GM12878 (cell line): ENCODE data around the gene LMAN2L. TPM values are rescaled to one million over a fixed set of nuclear protein-coding genes. Genes with fewer than 3 reads are reported as not detected.

Experiments
- ATAC-seq: fragments of 200-7000 bp; cut with Tn5 transposase; 3 replicates; pipeline ENCODE4 v1.9.1; 2020; ENCODE audit warnings: mild to moderate bottlenecking, moderate library complexity
- BruUV-seq: library from RNA; stranded (reverse); fragments of 400-500 nt; replicated peaks from 2 replicates; lab custom pipeline; 2021; lab: Mats Ljungman, UMichigan
- CTCF ChIA-PET: fragments of 300-600 bp; sonication (Branson Sonifier 250); formaldehyde crosslinking; extraction: SDS; loops from one replicate; lab custom pipeline; 2021; ENCODE audit warnings: inconsistent platforms; lab: Yijun Ruan, JAX
- POLR2A ChIA-PET: fragments of 350-600 bp; formaldehyde crosslinking; extraction: SDS; loops from one replicate; lab custom pipeline; 2021; ENCODE audit warnings: inconsistent platforms; lab: Charles Lee
- RAD21 ChIA-PET: fragments of 300-600 bp; sonication (Branson Sonifier 250); formaldehyde crosslinking; loops from one replicate; lab custom pipeline; 2023; ENCODE audit warnings: antibody characterized with exemption; ENCODE audit not compliant: unreplicated experiment; lab: Charles Lee
- SMC1A ChIA-PET: fragments of 300-600 bp; sonication (Branson Sonifier 250); formaldehyde crosslinking; loops from one replicate; lab custom pipeline; 2023; ENCODE audit not compliant: unreplicated experiment, uncharacterized antibody; lab: Charles Lee
- DNase-seq: peaks from one replicate; pipeline ENCODE4 v3.0.0-alpha.2; 2011; ENCODE audit warnings: low read depth, low spot score
- FAIRE-seq: peaks from 3 replicates; lab custom pipeline; 2011; peaks lifted over from hg19 to GRCh38; lab: Jason Lieb, UNC
- H2AFZ ChIP-seq: 2 replicates; pipeline ENCODE4 v1.6.0; 2011; ENCODE audit warnings: low read depth, low read length, control low read depth; ENCODE audit not compliant: control insufficient read depth
- H3K27ac ChIP-seq: 2 replicates; pipeline ENCODE4 v1.5.1; 2011; ENCODE audit warnings: control low read depth; ENCODE audit not compliant: control insufficient read depth, insufficient read depth
- H3K27me3 ChIP-seq, 2 experiments: replicated peaks in 1 of 2; 2 replicates each; pipeline versions ENCODE4 v1.6.0 to v1.6.1; 2011; ENCODE audit warnings: low read length in 1 of 2; ENCODE audit not compliant: control insufficient read depth in 2 of 2, insufficient read depth in 2 of 2
- H3K36me3 ChIP-seq, 2 experiments: 2 replicates each; pipeline ENCODE4 v1.5.1; 2011; ENCODE audit warnings: low read length in 1 of 2; ENCODE audit not compliant: control insufficient read depth in 2 of 2, insufficient read depth in 2 of 2
- H3K4me1 ChIP-seq: 2 replicates; pipeline ENCODE4 v1.6.1; 2011; ENCODE audit warnings: mild to moderate bottlenecking, low read length, moderate library complexity, mixed read lengths; ENCODE audit not compliant: control insufficient read depth, insufficient read depth
- H3K4me2 ChIP-seq: 2 replicates; pipeline ENCODE4 v1.6.0; 2011; ENCODE audit warnings: control low read depth; ENCODE audit not compliant: control insufficient read depth, insufficient read depth
- H3K4me3 ChIP-seq: fragments of 200-600 bp; sonication (generic); 2 replicates; pipeline ENCODE4 v1.5.1; 2016
- H3K79me2 ChIP-seq: 2 replicates; pipeline ENCODE4 v1.6.0; 2011; ENCODE audit warnings: low read length; ENCODE audit not compliant: control insufficient read depth, insufficient read depth
- H3K9ac ChIP-seq: 2 replicates; pipeline ENCODE4 v1.8.0; 2011; ENCODE audit warnings: low read length, control low read depth, mixed read lengths; ENCODE audit not compliant: control insufficient read depth, insufficient read depth
- H3K9me3 ChIP-seq: replicated peaks from 3 replicates; pipeline ENCODE4 v1.5.1; 2011; ENCODE audit warnings: mild to moderate bottlenecking, low read length; ENCODE audit not compliant: control insufficient read depth, insufficient read depth
- H4K20me1 ChIP-seq: 2 replicates; pipeline ENCODE4 v1.6.0; 2011; ENCODE audit not compliant: control insufficient read depth, insufficient read depth
- BACH1 ChIP-seq: fragments of 450-650 bp; IDR thresholded peaks from 2 replicates; pipeline ENCODE4 v1.6.1; 2017; ENCODE audit warnings: mild to moderate bottlenecking, borderline replicate concordance
- EGR1 ChIP-seq, 2 experiments: IDR thresholded peaks; 1 replicate in 1 of 2; 2 replicates in 1 of 2; pipeline ENCODE4 v1.6.1; 2011 to 2012; ENCODE audit warnings: low read depth in 2 of 2, low read length in 2 of 2, borderline replicate concordance in 1 of 2, mild to moderate bottlenecking in 1 of 2, moderate library complexity in 1 of 2
- EP300 ChIP-seq, 2 experiments: fragments of 150-350 bp in 1 of 2; IDR thresholded peaks; 2 replicates each; pipeline ENCODE4 v1.6.1; 2011 to 2012; ENCODE audit warnings: low read depth in 2 of 2, low read length in 2 of 2, borderline replicate concordance in 1 of 2, improper control_type of control experiment in 1 of 2, inconsistent platforms in 1 of 2; ENCODE audit not compliant: control insufficient read depth in 1 of 2
- ESRRA ChIP-seq: IDR thresholded peaks from 2 replicates; pipeline ENCODE4 v1.6.1; 2012; ENCODE audit warnings: mild to moderate bottlenecking, low read length, improper control_type of control experiment
- HDAC2 ChIP-seq: fragments of 200-600 bp; sonication (generic); IDR thresholded peaks from 2 replicates; pipeline ENCODE4 v1.6.1; 2017
- IRF4 ChIP-seq: IDR thresholded peaks from 2 replicates; pipeline ENCODE4 v1.6.1; 2011; ENCODE audit warnings: low read depth, low read length
- KAT2A ChIP-seq: conservative IDR thresholded peaks from 2 replicates; pipeline ENCODE4 v1.6.1; 2011; ENCODE audit warnings: low read depth, low read length; ENCODE audit not compliant: control insufficient read depth
- NRF1 ChIP-seq: conservative IDR thresholded peaks from 2 replicates; pipeline ENCODE4 v1.6.1; 2011; ENCODE audit warnings: mild to moderate bottlenecking, low read depth, low read length, improper control_type of control experiment
- RAD21 ChIP-seq: IDR thresholded peaks from 2 replicates; pipeline ENCODE4 v1.6.1; 2011; ENCODE audit warnings: mild to moderate bottlenecking, low read depth, low read length, moderate library complexity; ENCODE audit not compliant: insufficient read depth
- RUNX3 ChIP-seq: IDR thresholded peaks from 2 replicates; pipeline ENCODE4 v1.6.1; 2012; ENCODE audit warnings: low read length, inconsistent platforms
- TARDBP ChIP-seq: IDR thresholded peaks from 2 replicates; pipeline ENCODE4 v1.6.1; 2016; ENCODE audit warnings: borderline replicate concordance
- WGBS: methylation state at CpG from one replicate; pipeline ENCODE4 v1.1.6; 2016; ENCODE audit warnings: low lambda C conversion rate; ENCODE audit not compliant: insufficient replicate concordance, insufficient coverage; ENCODE audit errors: missing lambda C conversion rate; 5-methylcytosine and 5-hydroxymethylcytosine counted together
- in situ Hi-C: fragments of 300-500 bp; cut with MboI; formaldehyde crosslinking; loops from 9 replicates; pipeline ENCODE4 v1.14.3; 2018; ENCODE audit warnings: mixed read lengths
- intact Hi-C: fragments of 100-400 bp; cut with micrococcal nuclease; formaldehyde crosslinking; loops from one replicate; pipeline ENCODE4 v1.14.2; 2022; ENCODE audit not compliant: unreplicated experiment
- polyA plus RNA-seq, 11 experiments: library from polyadenylated mRNA; depleted of rRNA in 4 of 11; unstranded in 6 of 11; stranded (reverse) in 5 of 11; fragments of >200 nt; fragmentation: Nextera tagmentation in 4 of 11; fragmentation: Illumina TruSeq in 1 of 11; extraction: Ambion mirVana in 4 of 11; extraction: Trizol in 1 of 11; gene quantifications; 1 replicate in 1 of 11; 2 replicates in 10 of 11; pipeline versions ENCODE4 v1.2.1 to v1.2.3, GENCODE V29; 2011 to 2016; ENCODE audit warnings: inconsistent platforms in 2 of 11, missing spikeins in 2 of 11, low read depth in 1 of 11
- total RNA-seq, 4 experiments: library from RNA; depleted of rRNA in 3 of 4; stranded (reverse); fragments of >200 nt in 3 of 4; fragmentation: Illumina TruSeq in 1 of 4; extraction: Trizol in 1 of 4; gene quantifications; 2 replicates each; pipeline versions ENCODE4 v1.2.1 to v1.2.3, GENCODE V29; 2013 to 2021
- TF ChIP-seq, protein P1 (sequence below): fragments of 450-650 bp; IDR thresholded peaks from 2 replicates; pipeline ENCODE4 v1.6.1; 2017; ENCODE audit warnings: borderline replicate concordance
- TF ChIP-seq, protein P2 (sequence below): fragments of 450-650 bp; IDR thresholded peaks from 2 replicates; pipeline ENCODE4 v1.6.1; 2018; ENCODE audit warnings: mild to moderate bottlenecking, low read depth, moderate library complexity; ENCODE audit not compliant: partially characterized antibody

The LMAN2L gene
- total and polyA plus RNA-seq, 10 of the 15 experiments (the other 5 are each of a cell fraction or from before 2014, with no cell fraction given) = 5.7 to 16.3 (median 10.7) TPM

DNA sequence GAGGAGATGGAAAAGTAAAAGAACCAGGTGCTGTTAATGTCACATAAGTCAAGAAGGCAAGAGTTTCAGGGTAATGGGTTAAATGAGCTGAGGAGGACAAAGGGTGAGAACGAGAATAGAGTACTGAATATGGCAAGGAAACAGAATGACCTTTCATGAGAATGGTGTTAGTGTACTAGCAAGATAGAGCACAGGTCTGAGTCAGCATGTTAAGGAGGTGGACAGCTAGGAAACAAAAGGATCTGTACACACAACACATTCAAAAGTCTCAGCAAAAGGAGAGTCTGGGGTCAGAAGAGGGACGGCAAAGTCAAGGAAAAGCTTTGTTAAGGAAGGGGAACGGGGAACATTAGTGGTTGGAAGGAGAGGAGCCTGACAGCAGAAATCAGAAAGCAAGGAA is 28.9 kb downstream of the LMAN2L start:
- H3K27me3 ChIP-seq = no peaks in the 10 kb centered on the region
- H2AFZ ChIP-seq = no peak overlapping the region
- BruUV-seq = no TSS peak
- 87% methylated on average over 3 of the region's 3 CpGs for WGBS
- H3K27ac ChIP-seq = no peak overlapping the region
- DNase-seq (no peak), FAIRE-seq (peak; percentile 44), ATAC-seq (no peak)
- H3K36me3 ChIP-seq = peaks cover 0 to 23% of the 10 kb centered on the region in 2 experiments; a peak in 3 of 4 replicates
- ChIA-PET POLR2A (interaction anchor here (0.5 to 0.6 kb wide), 2 partner anchors 27 to 53 kb away, joined by 4 to 5 read pairs; no protein-coding TSS in a partner anchor), SMC1A (interaction anchor here (0.8 to 1.4 kb wide), 2 partner anchors 9 kb away, joined by 3 to 7 read pairs; no protein-coding TSS in a partner anchor), CTCF (interaction anchor here (1.4 kb wide), 1 partner anchor 9 kb away, joined by 5 read pairs; no protein-coding TSS in a partner anchor), RAD21 (no interaction called here)
- H3K9ac ChIP-seq = no peak overlapping the region
- H3K9me3 ChIP-seq = no peaks in the 10 kb centered on the region
- intact Hi-C loops (no loop called here), in situ Hi-C loops (no loop called here)
- no peaks in the 10 kb centered on the region for H3K79me2 ChIP-seq
- TF ChIP-seq, protein P1, sequence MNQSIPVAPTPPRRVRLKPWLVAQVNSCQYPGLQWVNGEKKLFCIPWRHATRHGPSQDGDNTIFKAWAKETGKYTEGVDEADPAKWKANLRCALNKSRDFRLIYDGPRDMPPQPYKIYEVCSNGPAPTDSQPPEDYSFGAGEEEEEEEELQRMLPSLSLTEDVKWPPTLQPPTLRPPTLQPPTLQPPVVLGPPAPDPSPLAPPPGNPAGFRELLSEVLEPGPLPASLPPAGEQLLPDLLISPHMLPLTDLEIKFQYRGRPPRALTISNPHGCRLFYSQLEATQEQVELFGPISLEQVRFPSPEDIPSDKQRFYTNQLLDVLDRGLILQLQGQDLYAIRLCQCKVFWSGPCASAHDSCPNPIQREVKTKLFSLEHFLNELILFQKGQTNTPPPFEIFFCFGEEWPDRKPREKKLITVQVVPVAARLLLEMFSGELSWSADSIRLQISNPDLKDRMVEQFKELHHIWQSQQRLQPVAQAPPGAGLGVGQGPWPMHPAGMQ = no peak
- TF ChIP-seq EP300 (IDR thresholded peaks at IDR 0.05; ENCODE audit: borderline replicate concordance in 1 of 2, control insufficient read depth in 1 of 2, low read depth in 2 of 2, low read length in 2 of 2) = no peak
- no peak for TF ChIP-seq RUNX3
- no peak for TF ChIP-seq KAT2A
- TF ChIP-seq HDAC2 = no peak
- TF ChIP-seq NRF1 = no peak
- TF ChIP-seq ESRRA = no peak
- TF ChIP-seq TARDBP = no peak
- TF ChIP-seq RAD21 = no peak
- TF ChIP-seq, protein P2, sequence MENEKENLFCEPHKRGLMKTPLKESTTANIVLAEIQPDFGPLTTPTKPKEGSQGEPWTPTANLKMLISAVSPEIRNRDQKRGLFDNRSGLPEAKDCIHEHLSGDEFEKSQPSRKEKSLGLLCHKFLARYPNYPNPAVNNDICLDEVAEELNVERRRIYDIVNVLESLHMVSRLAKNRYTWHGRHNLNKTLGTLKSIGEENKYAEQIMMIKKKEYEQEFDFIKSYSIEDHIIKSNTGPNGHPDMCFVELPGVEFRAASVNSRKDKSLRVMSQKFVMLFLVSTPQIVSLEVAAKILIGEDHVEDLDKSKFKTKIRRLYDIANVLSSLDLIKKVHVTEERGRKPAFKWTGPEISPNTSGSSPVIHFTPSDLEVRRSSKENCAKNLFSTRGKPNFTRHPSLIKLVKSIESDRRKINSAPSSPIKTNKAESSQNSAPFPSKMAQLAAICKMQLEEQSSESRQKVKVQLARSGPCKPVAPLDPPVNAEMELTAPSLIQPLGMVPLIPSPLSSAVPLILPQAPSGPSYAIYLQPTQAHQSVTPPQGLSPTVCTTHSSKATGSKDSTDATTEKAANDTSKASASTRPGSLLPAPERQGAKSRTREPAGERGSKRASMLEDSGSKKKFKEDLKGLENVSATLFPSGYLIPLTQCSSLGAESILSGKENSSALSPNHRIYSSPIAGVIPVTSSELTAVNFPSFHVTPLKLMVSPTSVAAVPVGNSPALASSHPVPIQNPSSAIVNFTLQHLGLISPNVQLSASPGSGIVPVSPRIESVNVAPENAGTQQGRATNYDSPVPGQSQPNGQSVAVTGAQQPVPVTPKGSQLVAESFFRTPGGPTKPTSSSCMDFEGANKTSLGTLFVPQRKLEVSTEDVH = no peak
- TF ChIP-seq BACH1 = no peak
- TF ChIP-seq IRF4 = no peak
- TF ChIP-seq EGR1 (IDR thresholded peaks at IDR 0.05; ENCODE audit: borderline replicate concordance in 1 of 2, low read depth in 2 of 2, low read length in 2 of 2) = no peak
- no peak overlapping the region for H3K4me3 ChIP-seq
- no peaks in the 10 kb centered on the region for H3K4me1 ChIP-seq
- no peak overlapping the region for H3K4me2 ChIP-seq
- no peaks in the 10 kb centered on the region for H4K20me1 ChIP-seq
